RKO (cell line): ENCODE results near the gene SLC41A3.
"Not testable (repeated sequence)": the region's sequence is repeated elsewhere in the genome, so short reads cannot be mapped to it uniquely, and the experiment has no call there.

Source experiments
- DNase-seq: peaks from one replicate; pipeline ENCODE4 v3.0.0-alpha.2; 2016; ENCODE audit warnings: low spot score

SLC41A3 gene

DNA sequence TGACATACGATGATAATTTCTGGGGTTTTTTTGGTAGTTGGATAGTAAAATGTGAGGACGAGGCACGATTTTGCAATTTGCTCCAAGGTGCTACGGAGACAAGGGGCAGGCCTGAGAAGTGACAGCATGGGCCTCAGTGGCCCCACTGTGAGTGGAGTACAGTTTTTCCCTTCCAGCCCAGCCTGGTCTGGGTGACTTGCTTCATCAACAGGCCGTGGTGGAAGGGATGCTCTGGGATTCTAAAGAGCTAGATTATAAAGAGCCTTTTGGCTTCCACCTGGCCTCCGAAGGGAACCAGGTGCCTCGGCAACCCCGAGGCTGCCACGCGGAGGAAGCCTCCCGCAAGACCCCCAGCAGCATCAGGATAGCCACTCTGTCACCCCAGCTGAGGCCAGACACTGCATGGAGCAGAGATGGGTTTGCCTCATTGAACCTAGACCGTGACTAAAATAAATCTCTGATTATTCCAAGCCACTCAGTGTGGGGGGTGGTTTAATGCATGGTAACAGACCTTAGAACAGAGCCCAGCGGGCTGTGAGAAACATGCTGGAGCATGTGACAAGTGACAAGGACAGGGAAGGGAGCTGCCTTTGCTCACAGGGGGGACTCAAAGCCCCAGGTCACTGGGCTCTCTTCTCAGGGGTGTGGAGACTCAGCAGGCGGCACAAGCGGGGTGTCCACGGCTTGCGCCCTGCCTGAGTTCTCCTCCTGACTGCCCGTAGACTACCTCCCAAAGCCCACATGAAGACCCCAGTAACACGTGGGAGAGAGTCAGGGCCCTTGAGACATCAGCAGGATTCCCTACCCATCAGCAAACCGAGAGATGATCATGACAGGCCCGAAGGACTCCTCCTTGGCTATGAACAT lies 22.6 kb upstream of the SLC41A3 start:
- no peak for DNase-seq

DNA sequence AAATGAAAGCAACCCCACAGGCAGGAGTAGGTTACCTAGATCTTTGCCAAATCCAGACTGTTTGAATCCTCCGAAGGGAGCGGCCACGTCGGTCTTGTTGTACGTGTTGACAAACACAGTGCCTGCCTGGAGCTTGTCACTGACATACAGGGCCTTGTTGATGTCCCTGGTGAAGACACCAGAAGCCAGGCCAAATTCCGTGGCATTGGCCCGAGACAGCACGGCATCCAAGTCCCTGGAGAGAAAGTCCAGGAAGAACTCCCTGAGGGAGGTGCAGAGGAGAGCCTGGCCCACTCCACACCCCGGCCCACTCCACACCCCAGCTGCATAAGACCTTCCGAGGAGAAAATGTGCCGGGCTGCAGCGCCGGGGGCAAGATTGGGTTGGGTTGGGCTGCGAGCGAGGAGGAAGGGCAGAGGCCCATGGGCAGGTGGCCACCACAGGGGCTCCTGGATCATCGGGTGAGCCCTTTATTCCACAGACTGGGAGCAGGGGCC lies 21.8 kb upstream of the SLC41A3 start:
- DNase-seq: no peak

DNA sequence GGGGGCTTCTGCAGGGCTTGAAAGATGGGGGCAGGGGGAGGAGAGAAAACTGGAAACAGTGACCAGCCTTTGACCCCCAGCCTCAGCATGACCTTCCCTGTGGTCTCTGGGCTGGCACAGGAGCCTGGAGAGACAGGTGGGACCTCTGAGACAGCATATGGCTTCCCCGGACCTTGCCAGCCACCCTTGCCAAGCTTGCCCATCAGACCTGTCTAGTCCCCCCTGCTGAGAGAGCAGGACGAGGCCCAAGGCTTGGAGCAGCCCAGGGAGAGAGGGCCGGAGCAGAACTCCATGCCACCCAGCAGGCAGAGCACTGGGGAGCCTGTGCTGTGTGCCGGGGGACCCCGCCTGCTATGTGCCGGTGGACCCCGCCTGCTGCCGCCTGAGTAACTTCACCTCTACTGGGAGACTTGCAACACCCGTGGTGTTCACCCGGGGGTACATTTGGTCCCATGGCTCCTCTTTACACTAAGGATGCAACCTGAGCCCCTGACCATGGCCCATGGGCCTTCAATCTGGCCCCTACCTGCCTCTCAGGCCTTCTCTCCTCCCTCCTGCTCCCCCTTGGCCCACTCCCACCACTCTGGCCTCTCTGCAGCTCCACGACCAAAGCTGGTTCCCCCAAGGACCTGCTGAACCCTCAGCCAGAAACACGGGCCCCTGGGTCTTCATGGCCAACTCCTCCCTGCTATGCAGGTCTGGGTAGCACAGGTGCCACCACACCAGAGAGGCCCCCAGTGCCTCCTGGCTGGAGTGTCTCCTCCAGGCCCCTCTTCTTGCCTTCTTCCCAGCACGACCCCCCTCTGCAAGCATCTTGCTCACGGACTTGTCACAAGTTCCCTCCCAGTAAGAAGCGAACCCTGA lies 21.1 kb upstream of the SLC41A3 start:
- no peak for DNase-seq

DNA sequence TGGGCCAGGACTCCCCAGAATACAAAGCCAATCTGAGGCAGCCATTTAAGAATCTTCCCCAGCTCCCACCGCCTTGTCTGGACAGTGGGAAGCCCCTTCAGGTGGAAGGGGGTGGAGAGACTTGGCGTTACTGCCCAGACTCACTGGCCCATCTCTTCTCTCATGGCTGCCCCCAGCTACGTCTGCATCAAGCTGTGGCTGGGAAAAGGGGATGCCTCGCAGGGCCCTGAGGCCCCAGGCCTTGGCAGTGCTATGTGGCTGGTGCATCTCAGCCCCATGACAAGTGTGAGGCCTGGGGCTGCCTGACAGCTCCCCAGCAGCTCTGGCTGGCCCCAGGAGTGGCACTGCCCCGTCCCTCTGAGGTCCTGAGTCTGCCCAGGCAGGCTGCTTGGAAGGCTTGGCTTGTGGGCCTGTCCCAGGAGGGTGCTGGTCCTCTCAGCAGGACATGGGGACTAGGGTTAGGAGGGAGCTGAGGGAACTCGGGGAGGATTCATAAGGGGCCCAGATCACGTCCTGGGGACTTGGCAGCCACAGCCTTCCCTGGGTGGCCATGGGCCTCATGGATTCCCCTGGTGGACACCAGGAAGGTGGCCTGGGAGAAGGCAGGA lies 20.2 kb upstream of the SLC41A3 start:
- no peak for DNase-seq

DNA sequence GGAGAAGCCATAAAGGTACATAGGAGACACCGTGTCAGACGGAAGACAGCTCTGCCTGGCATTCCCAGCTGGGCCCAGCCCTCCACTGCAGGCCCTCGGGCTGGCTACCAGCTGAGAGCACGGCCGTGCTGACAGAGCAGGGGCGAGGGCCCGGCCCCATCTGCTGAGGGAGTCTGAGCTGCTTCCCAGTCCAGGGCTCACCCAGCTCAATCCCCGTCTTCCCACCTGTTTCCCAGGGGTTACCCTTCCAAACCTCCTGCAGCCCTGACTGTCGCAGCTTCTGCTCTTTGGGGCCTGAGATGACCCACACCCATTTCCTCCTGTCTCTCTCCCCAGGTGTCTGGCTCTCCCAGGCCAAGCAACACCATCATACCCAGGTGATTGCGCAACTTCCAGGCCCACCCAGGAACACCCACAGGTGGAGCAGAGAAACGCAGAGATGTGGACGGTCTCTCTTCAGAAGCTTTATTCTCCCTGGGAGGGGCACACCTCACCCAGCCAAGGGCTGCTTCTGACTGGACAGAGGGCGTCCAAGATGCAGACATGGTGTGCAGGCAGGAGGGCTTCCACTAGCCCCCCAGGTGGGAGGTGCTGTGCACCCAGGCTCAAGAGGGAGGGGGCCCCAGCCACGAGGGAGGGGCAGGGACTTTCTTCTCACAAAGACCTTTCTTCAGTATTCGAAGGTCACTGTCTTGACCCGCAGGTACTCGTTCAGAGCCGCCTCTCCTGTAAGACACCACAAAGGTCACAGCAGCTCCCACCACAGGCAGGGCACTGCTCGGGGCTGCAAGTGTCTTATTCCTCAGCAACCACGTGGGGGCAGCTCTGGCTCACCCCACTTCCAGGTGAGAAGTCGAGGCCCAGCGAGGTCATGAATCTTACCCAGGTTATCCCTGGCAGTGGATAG lies 19.4 kb upstream of the SLC41A3 start:
- DNase-seq: no peak

DNA sequence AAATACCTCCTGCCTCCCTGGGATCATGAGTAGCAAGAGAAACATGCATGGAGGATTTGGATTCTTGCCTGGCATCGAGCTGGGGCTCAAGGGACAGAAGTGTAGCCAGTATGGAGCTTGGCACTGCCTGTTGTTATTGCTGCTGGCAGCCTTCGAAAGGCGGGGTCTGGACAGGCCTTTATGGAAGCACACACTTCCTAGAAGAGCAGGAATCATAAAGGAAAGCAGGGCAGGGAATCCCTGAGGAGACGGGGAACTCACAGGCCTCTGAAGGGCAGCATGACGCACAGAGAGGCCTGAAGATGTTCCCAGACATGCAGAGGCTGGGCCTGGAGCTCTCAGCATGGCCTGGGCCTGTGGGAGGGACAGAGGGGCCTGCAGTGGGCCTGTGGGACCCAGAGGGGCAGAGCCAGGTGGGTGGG lies 18.6 kb upstream of the SLC41A3 start:
- no peak for DNase-seq

DNA sequence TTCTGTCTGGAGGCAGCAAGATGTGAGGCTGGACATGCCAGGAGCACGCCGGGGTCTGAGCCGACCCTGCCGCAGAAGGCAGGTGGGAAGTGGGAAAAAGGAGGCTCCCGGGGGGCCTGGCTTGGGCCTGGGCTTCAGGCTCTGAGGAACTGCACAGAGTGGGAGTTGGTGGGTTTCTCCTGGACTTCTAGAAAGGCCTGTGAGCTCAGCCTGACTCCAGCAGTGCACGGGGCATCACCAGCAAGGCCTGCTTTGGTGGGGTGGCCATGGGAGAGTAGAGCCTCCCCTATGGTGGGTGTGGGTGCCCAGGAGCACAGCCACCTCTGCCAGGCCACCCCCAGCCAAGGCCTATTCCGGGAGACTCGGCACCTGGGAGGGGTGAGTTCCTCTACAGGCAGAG lies 18.1 kb upstream of the SLC41A3 start:
- DNase-seq: no peak

DNA sequence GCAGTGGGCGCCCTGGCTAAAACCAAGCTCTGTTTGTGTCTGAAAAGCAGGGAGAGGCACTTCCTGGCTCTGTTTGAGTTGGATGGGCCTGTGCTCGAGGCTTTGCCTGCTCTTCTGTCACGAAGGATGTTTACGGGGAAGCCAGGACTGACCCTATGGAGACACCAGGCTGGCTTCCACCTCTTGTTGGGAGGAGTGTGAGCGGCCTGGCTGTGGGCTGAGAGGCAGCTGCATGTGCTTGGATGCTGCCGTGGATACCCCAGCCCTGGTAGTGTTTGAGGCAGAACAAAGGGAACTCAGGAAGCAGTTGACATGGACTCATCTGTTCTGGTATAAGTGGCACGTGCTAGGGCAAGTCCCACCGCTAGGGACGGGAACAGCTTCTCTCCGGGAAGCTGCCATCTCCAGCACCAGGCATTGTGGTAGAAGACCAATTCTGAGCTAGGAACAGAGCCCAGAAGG lies 17.6 kb upstream of the SLC41A3 start:
- DNase-seq: no peak

DNA sequence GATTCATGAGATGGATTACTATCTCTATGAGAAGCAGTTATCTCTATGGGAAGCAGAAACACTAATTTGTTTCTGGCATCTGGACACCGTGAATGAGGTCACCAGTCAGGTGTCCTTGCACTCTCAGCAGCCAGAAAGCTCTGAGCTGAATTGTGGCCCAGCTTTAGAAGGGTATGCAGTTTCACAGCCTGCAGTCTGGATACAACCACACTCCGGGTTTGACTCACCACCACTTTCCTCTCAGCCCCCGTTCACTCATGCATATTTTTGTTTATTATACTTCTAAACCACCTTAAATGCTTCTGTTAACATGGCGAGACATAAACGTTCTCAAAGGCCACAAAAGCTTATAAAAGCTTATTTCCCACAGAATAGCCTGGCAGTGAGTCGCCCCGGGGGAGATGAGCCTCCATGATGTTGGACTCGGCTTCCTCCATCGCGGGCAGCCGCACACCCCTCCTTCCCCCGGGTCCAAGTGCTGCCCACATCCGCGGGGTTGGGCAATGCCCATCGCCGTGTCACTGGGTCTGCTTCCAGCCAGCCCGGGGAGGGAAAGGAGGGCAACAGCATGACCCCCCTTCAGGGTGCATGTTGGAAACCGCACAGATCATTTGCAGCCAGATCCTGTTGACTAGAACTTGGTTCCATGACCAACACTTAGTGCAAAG lies 16.8 kb upstream of the SLC41A3 start:
- DNase-seq: no peak

DNA sequence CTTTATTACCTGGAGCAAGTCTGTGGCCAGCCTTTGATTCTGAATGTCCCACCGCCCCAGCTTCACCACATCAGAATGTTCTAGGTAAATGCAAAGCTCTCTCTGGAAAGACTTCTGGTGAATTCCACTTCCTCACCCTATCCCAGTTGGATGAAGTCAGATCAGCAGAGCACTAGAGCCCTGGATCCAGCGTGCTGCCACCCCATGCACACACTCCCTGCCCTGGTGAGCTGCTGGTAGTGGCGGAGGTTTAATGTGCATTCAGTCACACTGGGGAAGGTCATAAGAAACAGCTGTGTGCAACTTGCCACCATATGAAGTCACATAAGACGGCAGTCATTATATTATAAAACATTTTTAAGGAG lies 16.3 kb upstream of the SLC41A3 start:
- DNase-seq: no peak

DNA sequence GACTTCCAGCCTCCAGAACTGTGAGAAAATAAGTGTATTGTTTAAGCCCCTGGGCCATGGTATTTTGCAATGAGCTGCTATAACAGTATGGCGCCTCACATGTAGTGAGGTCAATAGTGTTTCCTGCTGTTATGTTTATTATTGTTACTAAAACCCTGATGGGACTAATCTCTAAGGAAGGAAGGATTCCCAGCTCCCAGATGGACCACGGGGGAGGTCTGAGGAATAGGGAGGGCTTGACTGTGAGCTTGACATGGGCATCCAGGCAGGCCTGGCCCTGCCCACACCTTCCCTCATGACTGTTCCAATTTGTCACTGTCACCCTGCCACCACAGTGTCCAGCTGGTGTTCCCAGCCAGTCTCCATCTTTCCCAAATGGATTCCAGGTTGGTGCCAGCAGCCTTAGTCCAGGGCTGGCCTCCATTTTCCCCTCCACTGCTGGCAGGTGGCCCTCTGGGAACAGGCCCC lies 14.5 kb upstream of the SLC41A3 start:
- DNase-seq: no peak

DNA sequence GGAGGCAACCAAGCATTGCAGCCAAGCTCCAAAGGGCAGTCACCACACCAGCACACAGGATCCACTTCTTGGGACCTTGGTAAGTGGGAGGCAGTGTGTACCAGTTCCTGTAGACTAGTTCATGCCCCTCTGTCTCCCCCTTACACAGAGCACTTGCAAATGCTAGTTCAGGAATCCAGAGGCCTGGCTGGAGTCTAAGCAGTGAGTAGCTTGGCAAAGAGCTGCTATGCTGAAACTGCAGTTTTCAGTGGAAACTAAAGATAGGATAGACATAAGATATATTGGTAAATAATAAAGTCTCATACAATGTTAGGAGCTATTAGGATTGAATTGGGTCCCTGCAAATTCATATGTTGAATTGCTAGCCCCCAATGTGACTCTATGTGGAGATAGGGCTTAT lies 13.9 kb upstream of the SLC41A3 start:
- DNase-seq: no peak

DNA sequence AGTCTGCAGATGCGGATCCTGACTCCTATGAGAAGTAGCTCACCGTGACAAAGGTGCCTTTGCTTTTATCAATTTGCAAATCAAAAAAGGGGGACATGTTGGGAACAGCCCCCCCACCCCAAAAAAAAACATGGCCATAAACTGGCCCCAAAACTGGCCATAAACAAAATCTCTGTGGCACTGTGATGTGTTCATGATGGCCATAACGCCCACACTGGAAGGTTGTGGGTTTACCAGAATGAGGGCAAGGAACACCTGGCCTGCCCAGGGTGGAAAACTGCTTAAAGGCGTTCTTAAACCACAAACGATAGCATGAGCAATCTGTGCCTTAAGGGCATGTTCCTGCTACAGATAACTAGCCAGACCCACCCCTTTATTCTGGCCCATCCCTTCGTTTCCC lies 12.3 kb upstream of the SLC41A3 start:
- not testable (repeated sequence) for DNase-seq

DNA sequence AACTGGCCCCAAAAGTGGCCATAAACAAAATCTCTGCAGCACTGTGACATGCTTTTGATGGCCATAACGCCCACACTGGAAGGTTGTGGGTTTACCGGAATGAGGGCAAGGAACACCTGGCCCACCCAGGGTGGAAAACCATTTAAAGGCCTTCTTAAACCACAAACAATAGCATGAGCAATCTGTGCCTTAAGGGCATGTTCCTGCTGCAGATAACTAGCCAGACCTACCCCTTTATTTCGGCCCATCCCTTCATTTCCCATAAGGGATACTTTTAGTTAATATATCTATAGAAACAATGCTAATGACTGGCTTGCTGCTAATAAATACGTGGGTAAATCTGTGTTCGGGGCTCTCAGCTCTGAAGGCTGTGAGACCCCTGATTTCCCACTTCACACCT lies 8.2 kb upstream of the SLC41A3 start:
- not testable (repeated sequence) for DNase-seq

DNA sequence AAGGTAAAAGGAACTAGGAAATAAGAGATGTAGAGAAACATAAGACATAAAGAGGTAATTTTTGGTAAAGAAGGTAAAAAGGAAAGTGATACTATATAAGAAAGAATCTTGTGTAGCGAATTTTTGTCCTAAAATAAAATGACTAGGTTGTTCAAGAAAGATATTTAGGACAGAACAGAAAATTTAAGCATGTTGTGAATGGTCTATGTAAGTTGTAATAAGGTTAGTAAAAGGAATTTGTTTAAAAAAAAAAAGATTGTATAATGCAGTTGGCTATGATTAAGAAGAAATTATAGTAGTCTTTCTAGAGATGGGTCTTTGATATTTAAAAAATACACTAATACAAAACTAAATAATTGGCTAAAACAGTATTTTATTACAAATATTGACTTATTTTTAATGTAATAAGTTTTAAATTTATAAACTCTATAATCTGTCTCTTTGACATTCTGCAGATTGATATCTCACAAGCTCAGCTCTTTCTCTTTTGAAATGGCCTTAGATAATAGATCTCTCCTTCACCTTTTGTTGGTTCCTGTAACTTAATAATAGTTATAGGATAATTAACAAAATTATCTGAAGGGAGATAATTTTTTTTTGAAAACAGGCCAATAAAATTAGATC lies 3.7 kb upstream of the SLC41A3 start:
- peak; percentile 36 for DNase-seq

DNA sequence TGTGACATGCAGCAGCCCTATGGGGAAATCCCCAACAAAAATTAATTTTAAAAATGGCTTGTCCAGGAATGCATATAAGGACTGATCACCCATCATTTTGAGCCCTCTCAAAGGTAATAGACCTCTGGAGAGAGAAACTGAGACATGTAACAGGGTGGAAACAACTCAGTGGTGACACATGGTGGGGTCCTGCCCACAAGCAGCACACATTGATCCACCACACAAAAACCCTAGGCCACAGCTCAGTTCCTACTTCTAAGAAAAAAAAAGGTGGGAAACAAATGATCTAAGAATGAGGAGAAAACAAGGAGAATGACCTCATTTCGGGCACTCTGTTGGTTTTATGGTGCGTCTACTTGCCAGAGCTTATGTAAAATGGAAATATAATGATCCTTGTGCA lies 1.9 kb upstream of the SLC41A3 start:
- no peak for DNase-seq

DNA sequence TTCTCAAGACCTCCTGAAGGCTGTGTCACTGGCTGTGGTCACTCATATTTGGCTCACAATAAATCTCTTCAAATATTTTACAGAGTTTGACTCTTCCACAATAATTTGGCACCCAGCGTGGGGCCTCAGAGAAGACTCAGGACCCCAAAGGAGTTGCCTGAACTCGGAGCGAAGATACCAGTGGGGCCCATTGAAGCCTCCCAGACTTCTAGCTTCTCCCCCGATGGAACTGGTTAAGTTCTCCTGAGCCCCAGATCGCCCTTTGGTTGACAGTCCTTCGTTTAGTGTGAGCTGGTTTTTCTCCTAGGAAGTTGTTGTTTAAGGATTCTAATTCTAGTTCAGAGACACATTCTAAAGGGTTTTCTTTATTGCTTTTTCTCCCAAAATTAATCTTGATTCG lies 1.4 kb upstream of the SLC41A3 start:
- DNase-seq: no peak

DNA sequence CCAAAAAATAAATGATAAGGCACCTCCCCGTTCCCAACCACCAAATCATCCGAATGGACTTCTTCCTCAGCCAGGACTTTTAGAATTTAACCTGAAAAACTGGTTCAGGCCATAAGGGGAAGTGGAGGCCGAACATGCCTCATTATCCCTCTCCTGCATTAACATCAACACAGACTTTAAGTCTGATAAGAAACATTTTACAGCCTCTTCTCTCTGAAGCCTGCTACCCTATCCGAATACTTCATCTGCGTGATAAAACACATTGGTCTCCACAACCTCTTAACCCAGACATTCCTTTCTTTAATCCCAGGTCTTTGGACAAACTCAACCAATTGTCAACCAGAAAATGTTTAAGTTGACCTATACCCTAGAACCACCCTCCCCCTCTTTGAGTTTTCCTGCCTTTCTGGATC lies 850 bp upstream of the SLC41A3 start:
- no peak for DNase-seq

DNA sequence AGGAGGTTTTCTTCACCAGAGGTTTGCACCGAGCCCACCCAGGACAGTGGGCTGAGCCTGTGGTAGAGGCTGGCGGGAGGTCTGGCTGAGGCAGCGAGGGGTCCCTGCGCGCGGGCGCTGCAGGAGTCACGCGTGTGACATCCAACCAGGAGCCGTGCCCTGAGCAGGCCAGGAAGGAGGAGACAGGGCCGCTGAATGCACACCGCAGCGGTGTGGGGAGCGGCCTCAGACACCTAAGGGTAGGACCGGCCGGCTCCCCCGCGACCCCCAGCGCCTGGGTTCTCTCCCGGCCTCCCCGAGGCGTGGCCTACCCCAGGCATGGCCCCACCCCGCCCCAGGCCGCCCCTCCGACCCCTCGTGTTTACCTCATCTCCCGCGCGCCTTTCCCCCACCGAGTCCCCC lies 412 bp downstream of the SLC41A3 start:
- DNase-seq: peak; percentile 66

DNA sequence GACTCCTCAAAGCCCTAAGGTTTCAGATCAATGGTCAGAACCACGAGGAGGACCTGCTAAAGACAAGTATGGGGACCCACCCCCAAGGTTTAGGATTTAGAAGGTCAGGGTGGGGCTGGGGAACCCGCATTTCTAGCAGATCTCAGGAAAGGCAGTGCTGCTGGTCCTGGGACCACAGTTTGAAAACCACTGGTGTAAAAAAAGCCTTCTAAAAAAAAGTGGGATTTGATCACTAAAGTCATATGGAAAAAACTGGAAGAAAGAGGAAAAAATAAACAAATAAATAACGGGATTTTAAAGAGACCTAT lies 832 bp downstream of the SLC41A3 start:
- DNase-seq: peak; percentile 5
